Transverse colon (tissue), 4 donors: ENCODE data around the gene NCK1.

Experiments used
- CTCF ChIP-seq, 5 experiments: fragments of 200-600 bp in 3 of 5; fragments of 450-650 bp in 2 of 5; sonication (generic) in 3 of 5; IDR thresholded peaks; 1 replicate in 2 of 5; 2 replicates in 3 of 5; pipeline ENCODE4 v1.5.1; 2016 to 2017; ENCODE audit warnings: antibody characterized with exemption in 5 of 5, inconsistent platforms in 3 of 5, mild to moderate bottlenecking in 2 of 5, moderate library complexity in 1 of 5
- POLR2A ChIP-seq: fragments of 450-650 bp; IDR thresholded peaks from one replicate; pipeline ENCODE4 v1.6.1; 2016; ENCODE audit warnings: antibody characterized with exemption, mild to moderate bottlenecking, moderate library complexity
- POLR2AphosphoS5 ChIP-seq, 3 donors: sonication (generic); formaldehyde crosslinking; IDR thresholded peaks; one replicate each; pipeline ENCODE4 v1.6.1; 2016; ENCODE audit warnings: antibody characterized with exemption in 3 of 3

- TF ChIP-seq POLR2AphosphoS5 (IDR thresholded peaks at IDR 0.05) (no peak), CTCF (IDR thresholded peaks at IDR 0.05) (no peak), POLR2A (no peak)
These were observed 22.5 kb upstream of the NCK1 start for GRCh38 chr3:136839556-136839931.
